ENCODE data around the gene CSN2.

DNA sequence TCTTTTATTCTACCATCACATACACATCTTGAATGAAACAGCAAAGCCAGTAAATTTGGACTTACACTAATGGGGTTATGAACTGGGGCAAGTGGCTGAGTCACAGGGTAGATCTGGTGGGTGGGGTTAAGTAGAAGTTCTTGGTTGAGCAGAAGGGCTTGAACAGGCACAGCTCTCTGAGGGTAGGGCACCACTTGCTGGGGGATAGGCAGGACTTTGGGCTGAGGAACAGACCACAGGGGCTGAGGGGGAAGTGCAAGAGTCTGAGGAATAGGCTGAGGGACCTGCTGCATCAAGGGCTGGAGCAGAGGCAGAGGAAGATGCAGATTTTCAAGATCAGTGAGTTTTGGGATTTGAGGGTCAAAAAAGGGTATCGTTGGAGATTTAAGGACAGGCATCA, 8.3 kb downstream of the CSN2 start:
- TF ChIP-seq, protein P1, sequence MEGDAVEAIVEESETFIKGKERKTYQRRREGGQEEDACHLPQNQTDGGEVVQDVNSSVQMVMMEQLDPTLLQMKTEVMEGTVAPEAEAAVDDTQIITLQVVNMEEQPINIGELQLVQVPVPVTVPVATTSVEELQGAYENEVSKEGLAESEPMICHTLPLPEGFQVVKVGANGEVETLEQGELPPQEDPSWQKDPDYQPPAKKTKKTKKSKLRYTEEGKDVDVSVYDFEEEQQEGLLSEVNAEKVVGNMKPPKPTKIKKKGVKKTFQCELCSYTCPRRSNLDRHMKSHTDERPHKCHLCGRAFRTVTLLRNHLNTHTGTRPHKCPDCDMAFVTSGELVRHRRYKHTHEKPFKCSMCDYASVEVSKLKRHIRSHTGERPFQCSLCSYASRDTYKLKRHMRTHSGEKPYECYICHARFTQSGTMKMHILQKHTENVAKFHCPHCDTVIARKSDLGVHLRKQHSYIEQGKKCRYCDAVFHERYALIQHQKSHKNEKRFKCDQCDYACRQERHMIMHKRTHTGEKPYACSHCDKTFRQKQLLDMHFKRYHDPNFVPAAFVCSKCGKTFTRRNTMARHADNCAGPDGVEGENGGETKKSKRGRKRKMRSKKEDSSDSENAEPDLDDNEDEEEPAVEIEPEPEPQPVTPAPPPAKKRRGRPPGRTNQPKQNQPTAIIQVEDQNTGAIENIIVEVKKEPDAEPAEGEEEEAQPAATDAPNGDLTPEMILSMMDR (conservative IDR thresholded peaks at IDR 0.05; ENCODE audit: low read length), result no peak
- no peak for TF ChIP-seq EZH2phosphoT487 (IDR thresholded peaks at IDR 0.05; ENCODE audit: borderline replicate concordance, low read depth, low read length)

Measured in OCI-LY7 (cell line).